Sigmoid colon (tissue), 4 donors: ENCODE data around the gene LPAR1.

Experiments
- CTCF ChIP-seq, 4 experiments: fragments of 450-650 bp in 3 of 4; fragments of 200-600 bp in 1 of 4; IDR thresholded peaks; one replicate each; pipeline ENCODE4 v1.5.1; 2016 to 2019; ENCODE audit warnings: antibody characterized with exemption in 4 of 4, mild to moderate bottlenecking in 3 of 4, moderate library complexity in 2 of 4
- EP300 ChIP-seq, 4 donors: sonication (generic); formaldehyde crosslinking; IDR thresholded peaks; one replicate each; pipeline ENCODE4 v1.6.1; 2017; ENCODE audit warnings: antibody characterized with exemption in 4 of 4

DNA sequence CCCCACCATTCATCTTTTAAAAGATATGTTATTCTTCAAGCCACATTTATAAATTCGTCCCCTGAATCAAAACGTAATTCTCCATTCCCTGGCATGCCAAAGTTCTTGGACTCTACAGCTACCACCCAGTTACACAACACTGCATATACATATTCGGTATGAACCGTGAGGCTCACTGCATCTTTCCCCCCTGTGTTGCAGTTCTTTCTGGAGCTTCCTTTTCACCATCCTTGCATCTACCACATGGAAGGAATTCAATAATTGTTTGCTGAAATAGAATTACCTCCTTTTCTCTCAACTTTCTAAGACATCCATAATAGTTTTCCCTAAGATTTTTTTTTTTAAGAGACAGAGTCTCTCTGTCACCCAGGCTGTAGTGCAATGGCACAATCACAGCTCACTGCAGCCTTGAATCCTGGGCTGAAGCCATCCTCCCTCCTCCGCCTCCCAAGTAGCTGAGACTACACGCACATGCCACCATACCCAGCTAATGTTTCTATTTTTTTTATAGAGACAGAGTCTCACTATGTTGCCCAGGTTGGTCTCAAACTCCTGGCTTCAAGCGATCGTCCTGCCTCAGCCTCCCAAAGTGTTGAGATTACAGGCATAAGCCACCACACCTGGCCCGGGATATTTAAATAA, 3.3 kb downstream of the LPAR1 start:
- TF ChIP-seq CTCF (IDR thresholded peaks at IDR 0.05) (no peak), EP300 (IDR thresholded peaks at IDR 0.05) (no peak)
